ENCODE data around the gene MAGEA9B. TPM values are rescaled to one million over a fixed set of nuclear protein-coding genes. Genes with fewer than 3 reads are reported as not detected.
A peak's percentile ranks its signal among the peaks of the same experiment; 100 is the strongest.

The MAGEA9B gene
- total RNA-seq, 1 donor = not detected

DNA sequence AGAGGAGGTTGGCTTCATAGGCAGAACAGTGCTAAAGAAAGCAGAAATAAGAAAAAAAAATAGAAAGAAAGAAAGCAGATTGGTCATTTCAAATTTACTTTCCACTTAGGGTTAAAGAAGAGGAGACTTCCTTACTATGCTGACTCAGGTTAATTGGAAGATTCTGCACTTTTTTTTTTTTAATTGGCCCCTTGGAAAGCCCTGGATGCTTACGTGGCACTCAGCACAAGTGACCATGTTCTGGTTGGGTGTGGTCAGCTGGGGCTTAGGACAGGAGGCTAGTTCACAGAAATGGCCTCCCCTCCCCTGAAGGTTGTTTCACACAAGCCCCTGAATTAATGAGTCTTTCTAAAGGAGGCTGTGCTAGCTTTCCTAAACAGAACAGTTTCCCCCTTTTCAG lies 14.5 kb downstream of the MAGEA9B start:
- TF ChIP-seq, protein P1, sequence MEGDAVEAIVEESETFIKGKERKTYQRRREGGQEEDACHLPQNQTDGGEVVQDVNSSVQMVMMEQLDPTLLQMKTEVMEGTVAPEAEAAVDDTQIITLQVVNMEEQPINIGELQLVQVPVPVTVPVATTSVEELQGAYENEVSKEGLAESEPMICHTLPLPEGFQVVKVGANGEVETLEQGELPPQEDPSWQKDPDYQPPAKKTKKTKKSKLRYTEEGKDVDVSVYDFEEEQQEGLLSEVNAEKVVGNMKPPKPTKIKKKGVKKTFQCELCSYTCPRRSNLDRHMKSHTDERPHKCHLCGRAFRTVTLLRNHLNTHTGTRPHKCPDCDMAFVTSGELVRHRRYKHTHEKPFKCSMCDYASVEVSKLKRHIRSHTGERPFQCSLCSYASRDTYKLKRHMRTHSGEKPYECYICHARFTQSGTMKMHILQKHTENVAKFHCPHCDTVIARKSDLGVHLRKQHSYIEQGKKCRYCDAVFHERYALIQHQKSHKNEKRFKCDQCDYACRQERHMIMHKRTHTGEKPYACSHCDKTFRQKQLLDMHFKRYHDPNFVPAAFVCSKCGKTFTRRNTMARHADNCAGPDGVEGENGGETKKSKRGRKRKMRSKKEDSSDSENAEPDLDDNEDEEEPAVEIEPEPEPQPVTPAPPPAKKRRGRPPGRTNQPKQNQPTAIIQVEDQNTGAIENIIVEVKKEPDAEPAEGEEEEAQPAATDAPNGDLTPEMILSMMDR (IDR thresholded peaks at IDR 0.05; ENCODE audit: insufficient read depth, low read depth, low read length) = no peak
- H3K4me3 ChIP-seq (ENCODE audit: low read depth, low read length) = no peak overlapping the region
- no peak for DNase-seq (ENCODE audit: low read depth)

DNA sequence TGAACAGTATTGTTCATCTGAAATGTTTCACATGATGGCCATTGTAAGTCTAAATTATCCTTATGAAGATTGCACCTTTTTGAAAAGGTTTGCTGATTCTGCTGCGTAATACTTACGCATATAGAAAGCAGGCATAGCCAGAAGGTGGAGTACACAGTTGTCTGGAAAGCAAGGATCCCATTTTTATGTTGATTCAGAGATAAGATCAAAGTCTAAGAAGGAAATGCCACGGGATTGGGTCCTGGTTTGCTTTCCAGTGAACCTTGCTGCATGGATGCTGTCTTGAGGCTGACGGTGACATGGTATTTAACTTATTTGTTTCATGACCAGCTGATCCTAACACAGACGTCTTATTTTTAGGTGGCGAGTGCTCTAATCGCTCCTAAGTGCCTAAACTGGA lies 15.5 kb downstream of the MAGEA9B start:
- TF ChIP-seq, protein P1 (IDR thresholded peaks at IDR 0.05; ENCODE audit: insufficient read depth, low read depth, low read length) = no peak
- no peak overlapping the region for H3K4me3 ChIP-seq (ENCODE audit: low read depth, low read length)
- DNase-seq (ENCODE audit: low read depth) = no peak

DNA sequence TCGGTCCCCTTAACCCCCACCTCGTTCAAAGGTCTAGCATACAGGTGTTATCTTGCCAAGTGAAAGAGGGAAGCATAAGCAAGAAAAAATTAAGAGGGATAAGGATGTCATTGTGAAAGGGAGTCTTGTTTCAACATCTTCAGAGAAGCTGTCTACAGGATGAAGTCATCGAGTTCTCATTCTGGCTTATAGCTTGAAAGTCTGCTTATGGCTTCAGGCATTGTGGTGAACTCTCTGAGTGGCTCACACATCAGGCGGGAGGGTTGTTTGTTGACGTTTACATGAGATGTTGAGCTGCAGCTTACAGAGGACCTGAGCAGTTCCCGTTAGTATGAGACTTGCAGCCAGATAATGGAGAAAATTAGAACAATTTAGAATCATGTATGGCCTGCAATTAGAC lies 16.6 kb downstream of the MAGEA9B start:
- DNase-seq (ENCODE audit: low read depth) = peak; percentile 55
- TF ChIP-seq, protein P1 (IDR thresholded peaks at IDR 0.05; ENCODE audit: insufficient read depth, low read depth, low read length) = no peak
- no peak overlapping the region for H3K4me3 ChIP-seq (ENCODE audit: low read depth, low read length)

DNA sequence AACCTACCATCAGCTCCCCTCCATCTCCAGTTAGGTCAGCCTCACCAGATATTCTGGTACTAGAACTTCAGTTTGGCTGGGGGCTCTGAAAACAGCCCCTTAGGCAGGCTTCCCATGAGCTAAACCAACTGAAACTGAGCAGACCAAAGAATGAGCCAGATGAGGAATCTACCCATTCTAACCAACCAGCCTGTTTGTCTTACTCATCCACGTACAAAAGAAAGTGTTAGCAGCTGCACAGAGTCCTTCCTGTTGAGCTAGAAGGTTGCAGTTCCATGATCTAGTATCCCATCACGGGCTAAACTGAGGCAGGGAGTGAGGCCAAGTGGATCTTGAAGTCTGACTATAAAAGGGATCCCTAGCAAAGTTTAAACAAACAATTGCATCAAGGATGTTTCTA lies 17.5 kb downstream of the MAGEA9B start:
- DNase-seq (ENCODE audit: low read depth) = no peak
- H3K4me3 ChIP-seq (ENCODE audit: low read depth, low read length) = no peak overlapping the region
- TF ChIP-seq, protein P1 (IDR thresholded peaks at IDR 0.05; ENCODE audit: insufficient read depth, low read depth, low read length) = no peak

DNA sequence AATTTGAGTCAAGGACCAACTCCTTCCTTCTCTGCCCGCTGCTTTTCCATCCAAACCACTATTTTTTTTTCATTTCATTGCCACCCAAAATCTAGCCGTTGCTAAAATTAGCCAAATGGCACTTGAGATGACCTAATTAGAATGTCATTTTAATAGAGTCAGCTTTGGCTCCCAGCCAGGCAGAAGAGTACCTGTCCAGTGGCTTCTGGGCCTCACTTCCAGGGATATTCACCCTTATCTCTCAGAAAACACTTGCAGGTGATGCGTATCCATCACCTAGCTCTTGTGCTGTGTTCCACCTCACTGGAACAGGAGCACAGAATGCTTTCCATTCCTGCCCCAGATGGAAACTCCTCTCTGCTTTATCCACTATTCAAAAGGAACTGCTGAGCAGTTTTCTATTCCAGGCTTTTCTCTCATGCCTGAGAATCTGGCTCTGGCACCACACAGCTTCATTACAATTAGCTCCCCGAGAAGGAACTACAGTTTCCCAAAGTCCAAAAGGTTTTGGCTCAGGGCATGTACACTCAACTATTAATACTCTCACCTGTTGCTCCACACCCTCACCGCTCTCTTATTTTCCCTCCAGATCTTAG lies 18.5 kb downstream of the MAGEA9B start:
- H3K4me3 ChIP-seq (ENCODE audit: low read depth, low read length) = no peak overlapping the region
- TF ChIP-seq, protein P1 (IDR thresholded peaks at IDR 0.05; ENCODE audit: insufficient read depth, low read depth, low read length) = no peak
- no peak for DNase-seq (ENCODE audit: low read depth)

DNA sequence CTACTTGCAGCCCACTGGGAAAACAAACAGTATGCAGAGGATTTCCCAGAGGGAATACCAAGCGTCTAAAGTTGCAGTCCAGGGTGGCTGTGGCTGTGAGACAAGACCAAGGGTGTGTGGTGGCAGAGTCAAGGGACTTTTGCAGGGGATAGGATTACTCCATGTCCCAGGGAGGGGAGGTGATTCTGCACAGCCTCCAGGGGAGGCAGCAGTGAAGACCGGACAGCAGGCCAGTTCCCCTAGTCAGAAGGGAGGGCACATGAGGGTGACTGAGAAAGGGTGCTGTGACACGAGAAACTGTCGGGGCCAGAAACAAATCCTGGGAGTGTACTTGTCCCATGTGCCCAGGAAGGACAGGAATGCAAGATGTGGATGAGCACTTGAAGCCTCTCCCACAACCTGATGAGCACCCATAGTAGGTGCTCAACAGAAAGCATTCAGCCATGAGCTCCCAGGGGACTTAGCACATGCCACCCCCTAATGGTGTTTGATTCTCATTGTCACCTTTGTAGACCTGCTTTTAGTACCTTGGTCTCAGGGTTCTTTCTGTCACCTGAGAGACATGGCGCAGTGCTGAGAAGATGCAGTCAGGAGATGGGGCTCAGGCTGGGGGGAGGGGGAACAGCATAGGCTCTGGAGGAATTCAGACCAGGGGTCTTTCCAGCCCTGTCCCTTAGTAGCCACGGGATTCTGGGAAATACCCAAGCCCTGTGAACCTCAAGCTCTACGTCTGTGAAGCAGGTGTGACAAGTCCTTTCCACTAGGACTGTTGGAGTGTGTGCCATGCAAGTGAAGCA lies 19.4 kb downstream of the MAGEA9B start:
- no peak overlapping the region for H3K4me3 ChIP-seq (ENCODE audit: low read depth, low read length)
- DNase-seq (ENCODE audit: low read depth) = no peak
- TF ChIP-seq, protein P1 (IDR thresholded peaks at IDR 0.05; ENCODE audit: insufficient read depth, low read depth, low read length) = no peak
